Keratinocyte (primary cell): ENCODE measurements around the gene INPP5E.

ENCODE experiments used
- CTCF ChIP-seq, 3 experiments: IDR thresholded peaks in 1 of 3; conservative IDR thresholded peaks in 1 of 3; optimal IDR thresholded peaks in 1 of 3; 2 replicates in 2 of 3; 3 replicates in 1 of 3; pipeline versions ENCODE3 to v1.5.1; 2011; ENCODE audit warnings: low read length in 3 of 3, mild to moderate bottlenecking in 3 of 3, moderate library complexity in 2 of 3, control low read depth in 1 of 3, inconsistent platforms in 1 of 3; ENCODE audit not compliant: insufficient read depth in 2 of 3; ENCODE audit errors: extremely low read depth in 1 of 3
- EZH2 ChIP-seq: IDR thresholded peaks from one replicate; pipeline ENCODE4 v1.6.1; 2012; ENCODE audit warnings: inconsistent platforms, mild to moderate bottlenecking, low read length, moderate library complexity

- TF ChIP-seq CTCF (optimal IDR thresholded peaks at IDR 0.05 in 1 of 3, IDR thresholded peaks at IDR 0.05 in 1 of 3, conservative IDR thresholded peaks at IDR 0.05 in 1 of 3; ENCODE audit: extremely low read depth in 1 of 3, insufficient read depth in 2 of 3, low read length in 3 of 3) = no peak
- TF ChIP-seq EZH2 = no peak
Observed at GRCh38 chr9:136391737-136392537, 47.7 kb downstream of the INPP5E start.
